Renal cortex interstitium (tissue), 11 donors: ENCODE results near the gene MTFR1L. TPM values are rescaled to one million over a fixed set of nuclear protein-coding genes. Genes with fewer than 3 reads are reported as not detected.

Source experiments
- DNase-seq, 11 donors: peaks; one replicate each; pipeline ENCODE4 v3.0.0-alpha.2; 2013; ENCODE audit warnings: low read depth in 9 of 11, low spot score in 4 of 11; ENCODE audit errors: extremely low read depth in 1 of 11
- polyA plus RNA-seq, 3 donors: library from polyadenylated mRNA; unstranded; fragments of 120-200 nt; gene quantifications; one replicate each; pipeline ENCODE4 v1.2.1, GENCODE V29; 2013; ENCODE audit not compliant: insufficient read length in 3 of 3

MTFR1L gene
- polyA plus RNA-seq, 3 donors: 91.0 to 103 (median 97.6) TPM

- peak in 8 of 11 donors; percentile 29 to 86 (median 55) for DNase-seq
Observed at GRCh38 chr1:25867210-25867991, 47.6 kb downstream of the MTFR1L start.

- DNase-seq: no peak
Observed at GRCh38 chr1:25869909-25870606, 50.3 kb downstream of the MTFR1L start.

- DNase-seq: no peak
Observed at GRCh38 chr1:25870614-25871013, 50.9 kb downstream of the MTFR1L start.

- DNase-seq: no peak
Observed at GRCh38 chr1:25871086-25871703, 51.4 kb downstream of the MTFR1L start.

DNA sequence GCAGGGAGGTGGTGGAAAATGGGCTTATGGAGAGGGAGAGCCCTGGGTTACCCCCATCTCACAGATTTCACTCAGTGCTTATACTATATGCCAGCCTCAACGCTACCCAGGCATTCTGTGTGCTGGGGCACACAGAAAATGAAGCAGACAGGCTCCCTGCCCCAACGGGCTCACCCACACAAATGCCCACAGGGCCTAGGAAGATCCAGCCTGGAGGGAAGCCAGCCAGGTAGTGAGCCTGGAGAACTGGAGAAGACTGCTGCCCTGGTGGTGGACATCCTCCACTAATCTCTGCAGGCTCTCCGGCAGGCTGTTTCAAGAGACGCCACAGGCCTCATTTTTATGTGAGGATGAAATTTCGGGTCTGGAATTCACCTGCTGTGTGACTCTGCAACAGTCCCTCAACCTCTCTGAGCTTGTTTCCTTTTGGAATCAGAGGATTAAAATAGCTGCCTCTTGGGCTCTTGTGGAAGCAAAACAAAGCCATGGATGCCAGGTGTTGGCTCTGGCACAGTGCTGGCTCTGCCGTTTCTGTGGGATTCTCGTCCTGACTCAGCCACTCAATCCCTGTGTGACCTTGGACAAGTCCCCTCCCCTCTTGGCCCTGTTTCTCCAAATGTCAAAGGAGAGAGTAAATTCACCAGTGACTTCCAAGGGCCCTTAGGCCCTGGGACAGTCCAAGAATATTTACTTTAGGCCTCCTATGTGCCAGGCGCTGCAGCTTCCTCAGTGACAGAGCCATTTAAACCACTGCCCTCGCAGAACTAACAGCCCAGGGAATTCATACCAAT is 52.1 kb downstream of the MTFR1L start:
- DNase-seq: no peak

GRCh38 chr1:25872713-25873112 is 53.0 kb downstream of the MTFR1L start:
- no peak for DNase-seq

- DNase-seq: no peak
Observed at GRCh38 chr1:25873120-25873519, 53.4 kb downstream of the MTFR1L start.

GRCh38 chr1:25874209-25874608 is 54.5 kb downstream of the MTFR1L start:
- DNase-seq: no peak

DNA sequence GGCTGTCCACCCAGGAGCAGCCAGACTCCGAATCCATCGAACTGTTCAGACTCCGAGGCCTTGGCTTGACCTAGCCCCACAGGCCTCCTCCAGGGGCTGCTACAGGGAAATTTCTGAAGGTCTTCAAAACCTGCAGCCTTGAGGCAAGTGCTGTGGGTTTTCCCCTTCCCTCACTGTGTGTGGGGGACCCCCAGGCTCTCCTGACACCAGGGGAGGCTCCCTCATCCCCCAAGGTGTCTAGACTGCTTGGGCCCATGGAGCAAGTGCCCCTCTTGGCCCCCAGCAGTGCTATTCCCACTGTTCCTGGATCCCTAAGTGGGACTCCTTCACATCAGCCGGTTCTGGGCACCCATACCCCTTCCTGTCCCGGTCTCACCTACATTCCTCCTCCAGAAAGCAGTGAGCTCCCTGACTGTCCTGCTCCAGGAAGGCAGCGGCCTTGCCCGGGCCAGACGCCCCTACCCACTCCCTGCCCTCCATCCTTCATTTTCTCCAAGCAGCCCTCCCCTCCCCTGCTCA is 54.9 kb downstream of the MTFR1L start:
- no peak for DNase-seq

DNA sequence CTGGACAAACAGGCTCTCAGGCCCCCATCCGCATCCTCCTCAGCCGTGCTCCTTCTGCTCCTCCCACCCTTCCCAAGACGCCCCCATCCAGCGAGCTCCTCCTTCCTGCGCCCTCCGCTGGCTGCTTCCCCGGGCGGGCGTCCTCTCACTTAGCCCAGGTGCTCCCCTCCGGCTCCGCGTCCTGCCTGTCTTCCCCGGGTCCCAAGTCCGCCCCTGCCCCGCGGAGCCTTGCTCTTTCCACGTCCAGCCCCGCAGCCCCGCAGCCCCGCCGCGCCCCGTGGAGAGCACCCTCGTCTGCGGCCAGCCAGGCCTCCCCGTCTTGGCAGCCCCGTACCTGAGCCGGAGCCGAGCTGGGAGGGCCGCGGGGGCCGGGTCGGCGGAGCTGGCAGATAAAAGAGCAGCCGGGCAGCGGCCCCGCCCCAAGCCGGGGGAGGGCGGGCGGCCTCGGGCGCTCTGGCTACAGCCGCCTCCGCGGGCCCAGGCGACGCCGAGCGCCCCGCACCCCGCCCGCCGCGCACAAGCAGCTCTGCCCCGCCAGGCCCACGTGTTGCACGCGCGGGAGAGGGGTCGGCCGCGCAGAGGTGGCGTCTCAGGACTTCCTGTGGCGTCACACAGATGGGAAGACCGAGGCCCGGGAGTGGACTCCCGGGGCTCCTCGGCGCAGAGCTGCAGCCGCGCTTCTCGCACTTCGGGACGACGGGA is 55.6 kb downstream of the MTFR1L start, which contains the start of gene PAQR7:
Gene PAQR7 (minus strand): TSS at position 555 of the 702 bp plus-strand sequence. CDS start 11,869 bp downstream, outside the sequence.
- peak in 8 of 11 donors; percentile 65 to 79 (median 75) for DNase-seq

- DNase-seq: peak in 1 of 11 donors; percentile 39
Observed at GRCh38 chr1:25875856-25876692, 56.3 kb downstream of the MTFR1L start.

GRCh38 chr1:25876693-25877077 is 56.9 kb downstream of the MTFR1L start:
- no peak for DNase-seq

GRCh38 chr1:25877155-25877554 is 57.4 kb downstream of the MTFR1L start:
- no peak for DNase-seq

- DNase-seq: no peak
Observed at GRCh38 chr1:25878690-25879089, 58.9 kb downstream of the MTFR1L start.

DNA sequence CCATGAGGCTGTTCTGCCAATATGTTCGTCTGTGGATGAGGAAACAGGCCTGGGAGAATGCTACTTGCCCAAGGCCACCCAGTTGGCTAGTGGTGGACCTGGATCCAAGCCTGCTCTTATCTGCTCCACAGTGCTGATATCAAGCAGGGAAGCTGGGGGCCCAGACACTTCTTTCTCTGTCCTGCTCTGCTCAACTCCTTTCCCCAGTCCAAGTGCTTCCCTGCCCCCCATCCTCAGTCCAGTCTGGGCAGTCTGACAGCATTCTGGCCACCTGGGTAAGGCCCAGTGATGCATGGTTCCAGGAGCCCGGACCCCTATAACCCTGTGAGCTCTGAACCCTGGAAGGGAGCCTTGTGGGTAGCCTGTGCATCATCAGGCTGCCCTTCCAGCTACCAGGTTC is 59.9 kb downstream of the MTFR1L start:
- DNase-seq: no peak

DNA sequence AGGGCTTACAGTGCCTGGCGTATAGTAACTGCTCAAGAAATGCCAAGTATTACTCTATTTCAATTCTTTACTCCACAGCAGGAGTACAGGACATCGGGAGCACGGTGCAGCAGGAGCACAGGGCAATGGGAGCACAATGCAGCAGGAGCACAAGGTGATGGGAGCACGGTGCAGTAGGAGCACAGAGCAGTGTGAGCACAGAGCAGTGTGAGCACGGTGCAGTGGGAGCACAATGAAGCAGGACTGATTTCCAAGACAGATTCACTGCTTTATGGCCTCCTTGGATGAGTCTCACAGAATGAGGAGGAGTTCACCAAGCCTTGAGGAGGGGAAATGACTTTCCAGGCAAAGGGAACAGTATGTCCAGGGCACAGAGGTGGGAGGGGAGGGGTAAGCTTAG is 60.8 kb downstream of the MTFR1L start:
- DNase-seq: no peak

GRCh38 chr1:25881266-25881665 is 61.5 kb downstream of the MTFR1L start:
- DNase-seq: no peak
